ENCODE data around the gene SPACA9.

Gene SPACA9

GRCh38 chr9:132910376-132910775 is 31.7 kb downstream of the SPACA9 start:
- Mint-ChIP-seq H3K4me3 (no peak overlapping the region), H3K9me3 (no peaks in the 10 kb centered on the region), H3K36me3 (ENCODE audit: insufficient read depth) (peaks cover 55% of the 10 kb centered on the region), H3K27me3 (no peaks in the 10 kb centered on the region), H3K4me1 (ENCODE audit: low read depth in 2 of 2) (peaks cover 10 to 12% of the 10 kb centered on the region in 2 donors), H3K27ac (no peak overlapping the region)
- ATAC-seq (replicated peaks) (no peak), DNase-seq (no peak)

GRCh38 chr9:132912131-132912530 is 33.4 kb downstream of the SPACA9 start:
- no peaks in the 10 kb centered on the region for H3K27me3 Mint-ChIP-seq
- ATAC-seq (replicated peaks) (no peak), DNase-seq (no peak)
- no peak overlapping the region for H3K4me3 Mint-ChIP-seq
- no peaks in the 10 kb centered on the region for H3K9me3 Mint-ChIP-seq
- H3K36me3 Mint-ChIP-seq (ENCODE audit: insufficient read depth), result peaks cover 54% of the 10 kb centered on the region
- H3K4me1 Mint-ChIP-seq (ENCODE audit: low read depth in 2 of 2), result peaks cover 10 to 12% of the 10 kb centered on the region in 2 donors
- no peak overlapping the region for H3K27ac Mint-ChIP-seq

DNA sequence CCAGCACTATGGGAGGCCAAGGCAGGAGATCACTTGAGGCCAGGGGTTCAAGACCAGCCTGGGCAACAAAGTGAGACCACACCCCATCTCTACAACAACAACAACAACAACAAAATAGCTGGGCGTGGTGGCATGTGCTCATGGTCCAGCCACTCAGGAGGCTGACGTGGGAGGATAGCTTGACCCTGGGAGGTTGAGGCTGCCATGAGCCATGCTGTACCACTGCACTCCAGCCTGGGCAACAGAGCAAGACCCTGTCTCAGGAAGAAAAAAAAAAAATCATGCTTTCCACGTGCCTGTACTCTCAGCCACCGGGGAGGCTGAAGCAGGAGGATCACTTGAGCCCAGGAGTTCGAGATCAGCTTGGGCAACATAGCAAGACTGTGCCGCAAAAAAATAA is 36.2 kb downstream of the SPACA9 start:
- ATAC-seq (replicated peaks) (no peak), DNase-seq (no peak)
- Mint-ChIP-seq H3K27me3 (no peaks in the 10 kb centered on the region), H3K27ac (no peak overlapping the region), H3K9me3 (no peaks in the 10 kb centered on the region), H3K4me3 (no peak overlapping the region), H3K4me1 (ENCODE audit: low read depth in 2 of 2) (peaks cover 0 to 2% of the 10 kb centered on the region in 2 donors), H3K36me3 (ENCODE audit: insufficient read depth) (peaks cover 54% of the 10 kb centered on the region)

GRCh38 chr9:132919614-132920268 is 41.0 kb downstream of the SPACA9 start:
- Mint-ChIP-seq H3K27me3 (no peaks in the 10 kb centered on the region), H3K36me3 (ENCODE audit: insufficient read depth) (peaks cover 50% of the 10 kb centered on the region), H3K27ac (peak overlapping the region in 1 of 2 donors; percentile 11), H3K4me1 (ENCODE audit: low read depth in 2 of 2) (no peaks in the 10 kb centered on the region), H3K9me3 (no peaks in the 10 kb centered on the region), H3K4me3 (no peak overlapping the region)
- no peak for DNase-seq
- ATAC-seq (replicated peaks), result no peak

GRCh38 chr9:132923346-132923902 is 44.7 kb downstream of the SPACA9 start:
- Mint-ChIP-seq H3K9me3 (no peaks in the 10 kb centered on the region), H3K36me3 (ENCODE audit: insufficient read depth) (peaks cover 47% of the 10 kb centered on the region), H3K27me3 (no peaks in the 10 kb centered on the region), H3K4me3 (no peak overlapping the region), H3K4me1 (ENCODE audit: low read depth in 2 of 2) (no peaks in the 10 kb centered on the region), H3K27ac (no peak overlapping the region)
- ATAC-seq (replicated peaks) (no peak), DNase-seq (no peak)

DNA sequence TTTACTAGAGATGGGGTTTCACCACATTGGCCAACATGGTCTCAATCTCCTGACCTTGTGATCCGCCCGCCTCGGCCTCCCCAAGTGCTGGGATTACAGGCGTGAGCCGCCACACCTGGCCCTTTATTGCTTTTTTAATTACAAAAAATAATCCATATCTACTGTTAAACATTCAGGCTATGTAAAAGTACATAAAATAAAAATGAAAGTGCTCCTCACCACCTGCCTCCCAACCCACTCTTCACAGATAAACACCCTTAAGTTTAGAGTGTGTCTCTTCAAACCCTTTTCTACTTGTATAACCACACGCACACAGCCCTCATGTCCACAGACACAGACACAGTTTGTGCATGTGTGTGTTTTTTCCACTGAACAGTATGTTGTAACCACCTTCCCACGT is 49.0 kb downstream of the SPACA9 start:
- peaks cover 5 to 6% of the 10 kb centered on the region in 2 donors for H3K4me1 Mint-ChIP-seq (ENCODE audit: low read depth in 2 of 2)
- H3K27me3 Mint-ChIP-seq, result no peaks in the 10 kb centered on the region
- no peak for DNase-seq
- H3K4me3 Mint-ChIP-seq, result no peak overlapping the region
- H3K36me3 Mint-ChIP-seq (ENCODE audit: insufficient read depth), result peaks cover 34% of the 10 kb centered on the region
- no peak for ATAC-seq (replicated peaks)
- no peak overlapping the region for H3K27ac Mint-ChIP-seq
- no peaks in the 10 kb centered on the region for H3K9me3 Mint-ChIP-seq

- DNase-seq, result no peak
- Mint-ChIP-seq H3K4me1 (ENCODE audit: low read depth in 2 of 2) (peaks cover 11 to 12% of the 10 kb centered on the region in 2 donors), H3K4me3 (no peak overlapping the region), H3K27me3 (no peaks in the 10 kb centered on the region), H3K9me3 (no peaks in the 10 kb centered on the region), H3K27ac (no peak overlapping the region), H3K36me3 (ENCODE audit: insufficient read depth) (peaks cover 28% of the 10 kb centered on the region)
- ATAC-seq (replicated peaks), result no peak
Measured at GRCh38 chr9:132931178-132931735, 52.6 kb downstream of the SPACA9 start.

DNA sequence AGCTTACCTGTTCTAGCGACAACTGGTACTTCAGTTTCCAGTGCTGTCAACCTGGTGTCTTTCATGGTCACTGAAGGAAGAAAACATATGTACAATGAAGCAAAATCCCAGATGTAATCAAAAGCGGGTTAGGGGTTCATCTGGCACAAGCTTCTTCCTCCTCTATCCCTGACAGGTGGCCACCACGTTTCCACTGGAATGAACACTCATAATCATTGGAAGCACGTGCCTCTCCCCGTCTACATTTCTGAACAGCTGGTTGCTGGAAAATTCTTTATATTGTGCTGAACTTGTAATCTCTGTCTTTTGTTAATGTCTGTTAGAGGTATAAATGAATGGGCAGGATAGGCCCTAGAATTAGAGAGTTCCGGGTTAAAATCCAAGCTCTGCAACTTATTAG is 56.3 kb downstream of the SPACA9 start:
- Mint-ChIP-seq H3K27me3 (no peaks in the 10 kb centered on the region), H3K27ac (no peak overlapping the region), H3K4me3 (no peak overlapping the region), H3K9me3 (no peaks in the 10 kb centered on the region), H3K36me3 (ENCODE audit: insufficient read depth) (peaks cover 4% of the 10 kb centered on the region), H3K4me1 (ENCODE audit: low read depth in 2 of 2) (peaks cover 12 to 19% of the 10 kb centered on the region in 2 donors)
- no peak for ATAC-seq (replicated peaks)
- DNase-seq, result no peak

- Mint-ChIP-seq H3K4me3 (no peak overlapping the region), H3K4me1 (ENCODE audit: low read depth in 2 of 2) (peaks cover 8 to 16% of the 10 kb centered on the region in 2 donors), H3K9me3 (no peaks in the 10 kb centered on the region), H3K27me3 (no peaks in the 10 kb centered on the region), H3K27ac (no peak overlapping the region), H3K36me3 (ENCODE audit: insufficient read depth) (no peaks in the 10 kb centered on the region)
- ATAC-seq (replicated peaks) (no peak), DNase-seq (no peak)
Measured at GRCh38 chr9:132937463-132937901, 58.8 kb downstream of the SPACA9 start.

DNA sequence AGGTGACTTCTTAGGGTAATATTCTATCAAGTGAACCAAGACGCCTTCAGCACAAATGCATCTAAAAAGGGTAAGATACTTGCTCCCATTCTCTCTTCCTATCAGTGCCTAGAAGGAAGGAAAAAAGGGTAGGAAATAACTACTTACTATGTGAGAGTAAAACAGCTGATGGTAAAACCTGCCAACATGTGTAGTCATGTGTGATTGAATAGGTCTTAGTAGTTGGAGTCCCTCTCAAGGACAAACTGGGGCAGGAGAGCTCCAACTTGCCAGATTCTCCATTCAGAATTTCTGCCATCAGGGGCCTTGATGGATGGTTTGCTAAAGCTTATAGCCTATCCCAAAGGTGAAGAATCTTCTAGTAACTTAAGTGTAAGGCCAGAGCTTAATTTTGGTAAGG is 60.5 kb downstream of the SPACA9 start:
- H3K27me3 Mint-ChIP-seq, result no peaks in the 10 kb centered on the region
- no peak overlapping the region for H3K27ac Mint-ChIP-seq
- H3K4me1 Mint-ChIP-seq (ENCODE audit: low read depth in 2 of 2), result peaks cover 12 to 22% of the 10 kb centered on the region in 2 donors
- H3K9me3 Mint-ChIP-seq, result no peaks in the 10 kb centered on the region
- DNase-seq (no peak), ATAC-seq (replicated peaks) (no peak)
- no peak overlapping the region for H3K4me3 Mint-ChIP-seq
- H3K36me3 Mint-ChIP-seq (ENCODE audit: insufficient read depth), result peaks cover under 1% of the 10 kb centered on the region

All from effector memory CD8-positive, alpha-beta T cell (primary cell).